GM18511 (cell line): ENCODE measurements around the gene C12orf56.
"Not testable (repeated sequence)": the region's sequence is repeated elsewhere in the genome, so short reads cannot be mapped to it uniquely, and the experiment has no call there.

ENCODE experiments used
- ATAC-seq: cut with Tn5 transposase; IDR thresholded peaks from one replicate; pipeline ENCODE4 v1.9.1; 2021; ENCODE audit warnings: mild to moderate bottlenecking, moderate library complexity; ENCODE audit not compliant: unreplicated experiment

The C12orf56 gene

DNA sequence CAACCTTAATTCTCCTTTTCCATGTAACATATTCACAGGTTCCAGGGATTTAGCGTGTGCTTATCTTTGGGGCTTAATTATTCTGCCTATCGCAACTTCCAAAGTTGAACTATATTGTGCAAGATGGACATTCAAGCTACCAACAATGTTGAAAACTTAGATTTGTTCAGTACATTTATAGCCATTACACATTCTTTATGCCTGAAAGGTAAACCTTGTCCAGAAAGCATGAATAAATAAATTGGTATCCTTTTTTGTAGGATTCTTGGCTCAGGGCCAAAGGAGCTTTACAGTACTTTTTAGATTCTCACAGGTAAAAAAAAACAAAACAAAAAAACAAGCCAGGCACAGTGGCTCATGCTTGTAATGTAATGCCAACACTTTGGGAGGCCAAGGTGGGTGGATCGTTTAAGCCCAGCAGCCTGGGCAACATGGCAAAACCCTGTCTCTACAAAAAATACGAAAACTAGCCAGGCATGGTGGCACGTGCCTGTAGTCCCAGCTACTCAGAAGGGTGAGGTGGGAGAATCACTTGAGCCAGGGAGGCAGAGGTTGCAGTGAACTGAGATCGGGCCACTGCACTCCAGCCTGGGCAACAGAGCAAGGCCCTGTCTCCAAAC is 3.3 kb downstream of the C12orf56 start:
- ATAC-seq = no peak

DNA sequence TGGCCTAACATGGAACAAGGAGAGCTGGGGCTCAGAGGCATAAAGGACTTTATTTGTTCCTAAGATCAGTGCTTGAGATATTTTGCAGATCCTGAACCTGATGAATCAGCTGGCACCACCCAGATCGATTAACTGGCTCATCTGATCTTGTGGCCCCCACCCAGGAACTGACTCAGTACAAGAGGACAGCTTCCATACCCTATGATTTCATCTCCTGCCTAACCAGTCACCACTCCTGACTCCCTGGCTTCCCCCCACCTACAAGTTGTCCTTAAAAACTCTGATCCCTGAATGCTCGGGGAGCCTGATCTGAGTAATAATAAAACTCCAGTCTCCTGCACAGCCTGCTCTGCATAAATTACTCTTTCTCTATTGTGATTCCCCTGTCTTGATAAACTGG is 5.1 kb downstream of the C12orf56 start:
- no peak for ATAC-seq

DNA sequence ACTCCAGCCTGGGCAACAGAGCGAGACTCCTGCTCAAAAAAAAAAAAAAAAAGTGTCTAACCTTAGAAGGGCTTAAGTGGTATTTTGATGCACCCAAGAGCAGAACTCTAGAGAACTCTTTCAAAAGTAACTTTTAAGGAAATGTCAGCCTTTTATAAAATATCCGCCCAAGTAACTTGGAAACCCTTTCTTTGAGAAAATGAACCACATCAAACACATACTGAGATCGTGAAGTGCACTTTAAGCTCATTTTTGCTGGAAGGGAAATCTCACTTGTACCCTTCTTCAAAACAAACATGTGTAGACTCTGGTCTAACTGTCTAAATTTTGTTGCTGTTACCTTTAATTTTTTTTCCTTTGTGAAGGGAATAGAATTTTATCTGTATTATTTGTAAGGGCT is 5.5 kb downstream of the C12orf56 start:
- no peak for ATAC-seq

DNA sequence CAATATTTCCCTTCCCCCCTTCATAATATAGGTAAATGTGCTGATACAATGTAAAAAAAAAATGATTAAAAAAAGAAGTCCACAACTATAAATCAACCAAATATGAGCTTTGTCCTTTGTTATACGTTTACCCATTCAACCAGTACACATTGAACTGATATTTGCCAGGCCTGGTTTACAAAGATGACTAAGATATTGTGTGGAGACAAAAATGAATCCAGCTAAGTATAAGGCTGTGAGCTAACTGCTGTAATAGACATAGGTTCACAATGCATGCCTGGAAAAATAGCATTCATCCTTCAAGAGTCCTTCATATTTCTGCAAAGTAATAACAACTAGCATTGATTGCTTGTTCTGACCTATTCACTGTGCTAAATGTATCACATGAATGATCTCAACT is 6.9 kb downstream of the C12orf56 start:
- no peak for ATAC-seq

DNA sequence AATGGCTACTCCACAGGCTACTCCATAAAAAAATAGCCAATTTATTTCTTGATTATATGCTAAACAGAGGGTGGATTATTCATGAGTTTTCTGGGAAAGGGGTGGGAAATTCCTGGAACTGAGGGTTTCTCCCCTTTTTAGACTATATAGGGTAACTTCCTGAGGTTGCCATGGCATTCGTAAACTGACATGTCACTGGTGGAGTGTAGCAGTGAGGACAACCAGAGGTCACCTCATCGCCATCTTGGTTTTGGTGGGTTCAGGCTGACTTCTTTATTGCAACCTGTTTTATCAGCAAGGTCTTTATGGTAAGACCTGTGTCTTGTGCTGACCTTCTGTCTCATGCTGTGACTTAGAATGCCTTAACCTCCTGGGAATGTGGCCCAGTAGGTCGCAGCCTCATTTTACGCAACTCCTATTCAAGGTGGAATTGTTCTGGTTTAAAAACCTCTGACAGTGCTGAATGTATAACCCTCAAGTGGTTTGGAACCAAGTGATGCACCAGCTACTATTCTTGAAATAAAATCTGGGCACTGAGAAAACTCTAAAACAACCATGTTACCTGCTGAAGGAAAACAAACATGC is 27.7 kb downstream of the C12orf56 start:
- ATAC-seq = no peak

DNA sequence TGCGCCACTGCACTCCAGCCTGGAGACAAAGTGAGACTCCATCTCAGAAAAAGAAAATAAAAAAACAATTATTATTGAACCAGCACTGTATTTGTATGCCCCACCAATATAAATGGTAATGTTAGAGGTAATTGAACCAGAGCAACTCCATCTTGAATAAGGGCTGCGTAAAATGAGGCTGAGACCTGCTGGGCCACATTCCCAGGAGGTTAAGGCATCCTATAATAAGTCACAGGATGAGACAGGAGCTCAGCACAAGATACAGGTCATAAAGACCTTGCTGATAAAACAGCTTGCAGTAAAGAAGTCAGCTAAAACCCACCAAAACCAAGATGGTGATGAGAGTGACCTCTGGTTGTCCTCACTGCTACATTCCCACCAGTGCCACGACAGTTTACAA is 29.4 kb downstream of the C12orf56 start:
- not testable (repeated sequence) for ATAC-seq

DNA sequence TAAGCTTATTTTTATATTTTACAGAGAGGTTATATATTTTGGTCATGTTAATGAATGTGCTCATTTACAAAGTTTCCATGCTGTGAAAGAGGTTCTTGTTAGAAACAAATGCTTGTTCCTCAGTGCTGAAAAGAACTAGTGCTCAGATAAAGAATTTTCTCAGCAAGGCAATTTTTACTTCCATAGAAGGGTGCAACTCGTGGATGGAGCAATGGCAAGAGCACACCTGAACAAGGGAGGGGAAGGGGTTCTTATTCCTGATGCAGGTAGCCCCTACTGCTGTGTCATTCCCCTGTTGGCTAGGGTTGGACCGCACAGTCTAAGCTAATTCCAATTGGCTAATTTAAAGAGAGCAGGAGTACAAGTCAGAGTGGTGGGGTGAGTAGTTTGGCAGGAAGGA is 34.3 kb downstream of the C12orf56 start:
- not testable (repeated sequence) for ATAC-seq

DNA sequence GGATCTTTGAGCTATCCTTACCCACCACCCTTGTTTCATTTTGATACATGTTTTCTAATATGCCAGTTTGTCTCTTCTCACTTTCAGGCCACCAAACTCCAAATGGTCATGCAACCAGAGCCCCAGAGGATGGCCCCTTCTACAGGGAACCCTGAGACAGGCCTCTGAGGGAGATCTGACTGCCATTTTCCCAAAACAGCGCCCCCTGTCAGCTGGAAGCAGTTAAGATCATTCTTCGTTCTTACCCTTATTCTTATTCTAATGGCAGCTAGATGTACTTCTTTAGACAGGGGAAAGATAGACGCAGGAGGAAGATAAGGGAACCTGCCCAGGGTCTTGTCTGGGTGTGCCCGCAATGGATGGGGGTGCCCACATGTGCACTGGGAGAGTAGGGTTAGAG is 38.4 kb downstream of the C12orf56 start:
- ATAC-seq = no peak

DNA sequence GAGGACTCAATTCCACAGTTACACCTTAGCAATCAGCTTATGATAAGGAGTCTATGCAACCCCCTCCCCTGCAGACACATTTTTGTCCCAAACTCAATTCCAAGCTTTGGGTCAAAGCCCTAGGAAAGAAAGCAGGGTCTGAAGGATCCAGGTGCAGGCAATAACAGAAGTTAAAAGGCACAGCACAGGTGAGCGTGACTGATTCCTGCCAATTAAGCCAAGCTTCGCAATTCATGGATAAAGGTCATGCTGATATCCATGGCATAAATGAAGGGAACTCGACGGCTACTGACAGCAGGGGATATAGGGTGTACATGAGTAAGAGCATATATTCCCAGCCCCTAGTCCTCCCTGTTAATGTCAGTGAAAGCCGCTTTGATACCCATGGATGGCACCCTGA is 39.3 kb downstream of the C12orf56 start:
- ATAC-seq = no peak

DNA sequence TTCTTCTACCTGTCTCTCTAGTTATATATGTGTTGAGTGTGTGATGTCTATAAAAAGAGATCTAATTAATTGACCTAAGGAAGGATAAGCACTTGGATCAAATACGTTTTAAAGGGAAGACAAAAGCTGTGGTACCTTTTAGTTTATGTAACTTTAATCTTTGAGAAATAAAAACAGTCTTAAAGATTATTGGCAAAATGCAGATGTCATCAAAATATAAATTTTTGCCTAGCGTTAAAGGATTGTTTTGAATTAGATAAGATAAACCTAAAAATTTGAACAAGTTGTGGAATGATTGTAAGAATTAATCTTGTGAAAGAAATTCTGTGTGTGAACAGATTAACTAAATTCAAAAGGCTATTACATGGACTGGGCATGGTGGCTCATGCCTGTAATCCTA is 42.9 kb downstream of the C12orf56 start:
- no peak for ATAC-seq

DNA sequence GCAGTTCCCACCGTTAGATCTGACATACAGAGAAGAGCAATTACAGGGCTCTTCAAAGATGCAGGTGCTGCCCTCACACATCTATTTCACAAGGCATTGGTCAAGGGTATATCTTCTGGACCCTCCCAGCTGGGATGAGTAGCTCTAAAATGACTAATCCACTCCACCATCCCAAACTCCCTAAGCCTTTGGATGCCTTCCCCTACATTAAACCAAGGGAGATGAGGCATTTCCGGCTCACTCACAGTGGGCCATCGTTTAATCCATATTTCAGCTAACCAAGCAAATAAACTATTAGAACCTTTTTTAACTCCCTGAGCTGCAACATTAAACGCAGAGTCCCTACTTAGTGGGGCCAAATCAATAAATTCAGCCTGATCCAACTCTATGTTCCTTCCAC is 45.9 kb downstream of the C12orf56 start:
- not testable (repeated sequence) for ATAC-seq

DNA sequence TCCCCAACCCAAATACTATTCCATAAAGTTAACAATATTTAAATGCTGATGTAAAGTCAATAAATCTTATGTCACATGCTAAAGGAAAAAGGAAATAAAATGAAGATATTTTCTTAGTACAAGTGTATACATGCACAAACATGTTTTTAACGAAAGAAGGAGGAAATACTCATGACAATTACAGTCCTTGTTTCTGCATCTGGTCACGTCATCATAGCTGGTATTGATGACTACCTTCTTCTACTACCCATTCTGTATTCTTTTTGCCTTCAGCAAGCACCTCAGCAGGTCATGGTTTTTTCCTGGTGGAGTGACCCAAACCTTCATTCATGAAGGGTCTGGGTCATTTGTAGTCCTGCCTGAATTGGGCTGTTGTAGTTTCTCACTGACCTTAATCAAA is 50.0 kb downstream of the C12orf56 start:
- not testable (repeated sequence) for ATAC-seq

DNA sequence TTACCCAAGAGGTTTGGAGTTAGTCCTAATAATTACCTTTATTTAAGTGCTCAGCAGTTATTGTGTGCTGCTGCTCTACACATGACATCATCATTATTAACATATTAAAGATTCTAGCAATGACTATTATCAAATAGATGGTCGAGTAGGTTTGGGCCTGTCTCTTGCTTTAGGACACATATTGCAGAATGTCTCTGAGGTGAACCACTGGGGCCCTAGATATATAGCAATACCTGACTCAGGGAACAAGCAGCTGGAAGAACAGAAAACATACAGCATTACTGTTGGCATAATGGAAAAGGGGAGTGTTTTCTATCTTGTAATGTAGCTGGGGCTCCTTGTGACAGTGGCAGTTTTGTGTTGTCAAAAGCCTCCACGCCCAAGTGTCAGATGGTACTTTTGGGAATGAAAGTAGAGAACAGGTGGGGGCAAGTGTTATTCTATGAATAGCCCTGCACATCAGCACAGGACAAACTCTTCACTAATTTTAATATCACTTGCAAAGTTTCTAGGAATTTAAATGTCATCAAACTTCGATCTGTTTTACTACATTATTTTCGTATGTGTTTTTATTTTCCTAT is 54.6 kb downstream of the C12orf56 start:
- no peak for ATAC-seq

DNA sequence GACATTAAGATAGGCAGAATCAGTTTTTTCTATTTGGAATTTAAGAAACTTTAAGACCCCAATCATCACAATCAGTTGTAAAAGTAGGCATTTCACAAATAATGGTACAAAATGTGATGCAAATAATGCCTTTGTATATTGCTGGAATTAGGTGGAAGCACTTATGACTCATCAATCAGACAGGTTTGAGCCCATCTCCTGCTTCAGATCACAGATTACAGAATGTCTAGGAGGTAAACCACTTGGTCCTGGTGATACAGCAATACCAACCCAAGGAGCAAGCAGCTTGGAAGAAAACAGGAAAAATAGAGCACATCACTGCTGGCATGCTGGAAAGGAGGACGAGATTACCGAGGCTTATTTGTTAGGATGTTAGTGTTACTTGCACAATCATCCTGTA is 57.6 kb downstream of the C12orf56 start:
- ATAC-seq = no peak

DNA sequence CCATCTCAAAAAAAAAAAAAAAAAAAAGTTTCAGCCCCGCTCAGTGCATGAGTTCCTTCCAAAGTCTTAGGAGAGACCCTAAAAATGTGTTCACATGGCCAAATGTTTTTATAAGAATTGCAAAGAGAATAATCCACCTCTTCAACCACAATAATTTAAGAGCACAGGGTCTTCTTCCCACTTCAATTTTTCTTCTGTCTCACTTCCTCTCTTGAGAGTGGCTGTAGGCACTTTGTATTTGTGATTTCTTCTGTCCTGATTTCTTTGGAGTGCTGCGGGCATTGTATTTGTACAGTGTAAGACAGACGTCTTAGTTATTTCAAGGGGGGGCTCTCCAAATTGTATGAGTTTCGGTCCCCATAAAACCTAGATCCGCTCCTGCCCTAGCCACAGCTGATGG is 58.3 kb downstream of the C12orf56 start:
- ATAC-seq = no peak

DNA sequence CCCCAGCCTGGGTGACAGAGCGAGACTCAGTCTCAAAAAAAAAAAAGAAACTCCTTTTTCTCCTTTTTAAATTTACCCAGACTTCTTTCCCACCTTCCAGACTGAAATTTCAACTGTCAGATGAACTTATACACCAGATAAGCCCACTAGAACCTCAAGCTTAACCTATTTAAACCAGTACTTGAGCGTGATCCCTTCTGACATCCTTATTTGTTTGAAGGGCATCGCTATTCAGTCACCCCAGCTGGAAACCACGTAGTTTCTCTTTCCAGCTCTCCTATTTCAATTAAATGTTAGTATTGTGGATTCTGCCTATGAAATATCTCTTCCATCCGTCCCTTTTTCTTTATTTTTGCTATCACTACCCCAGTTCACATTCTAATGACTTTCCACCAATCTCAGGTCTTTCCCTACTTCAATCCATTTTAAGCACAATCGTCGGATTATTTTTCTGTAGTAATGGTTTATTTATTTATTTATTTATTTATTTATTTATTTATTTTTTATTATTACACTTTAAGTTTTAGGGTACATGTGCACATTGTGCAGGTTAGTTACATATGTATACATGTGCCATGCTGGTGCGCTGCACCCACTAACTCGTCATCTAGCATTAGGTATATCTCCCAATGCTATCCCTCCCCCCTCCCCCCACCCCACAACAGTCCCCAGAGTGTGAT is 61.4 kb downstream of the C12orf56 start:
- not testable (repeated sequence) for ATAC-seq

DNA sequence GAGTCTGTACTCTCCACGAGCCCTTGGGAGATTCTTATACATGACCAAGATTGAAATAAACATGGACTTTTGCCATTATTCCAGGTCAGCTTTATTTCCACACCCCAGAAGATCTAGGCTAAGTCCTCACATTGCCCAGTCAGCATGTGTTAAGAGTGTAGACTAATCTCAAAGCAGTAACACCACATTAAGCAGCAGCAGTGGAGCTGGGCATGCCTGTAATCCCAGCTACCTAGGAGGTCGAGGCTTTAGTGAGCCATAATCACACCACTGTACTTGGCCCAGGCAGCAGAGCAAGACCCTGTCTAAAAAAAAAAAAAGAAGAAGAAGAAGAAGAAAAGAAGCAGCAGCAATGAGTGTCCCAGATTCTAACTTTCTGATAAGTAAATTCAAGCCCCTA is 65.5 kb downstream of the C12orf56 start:
- ATAC-seq = no peak

DNA sequence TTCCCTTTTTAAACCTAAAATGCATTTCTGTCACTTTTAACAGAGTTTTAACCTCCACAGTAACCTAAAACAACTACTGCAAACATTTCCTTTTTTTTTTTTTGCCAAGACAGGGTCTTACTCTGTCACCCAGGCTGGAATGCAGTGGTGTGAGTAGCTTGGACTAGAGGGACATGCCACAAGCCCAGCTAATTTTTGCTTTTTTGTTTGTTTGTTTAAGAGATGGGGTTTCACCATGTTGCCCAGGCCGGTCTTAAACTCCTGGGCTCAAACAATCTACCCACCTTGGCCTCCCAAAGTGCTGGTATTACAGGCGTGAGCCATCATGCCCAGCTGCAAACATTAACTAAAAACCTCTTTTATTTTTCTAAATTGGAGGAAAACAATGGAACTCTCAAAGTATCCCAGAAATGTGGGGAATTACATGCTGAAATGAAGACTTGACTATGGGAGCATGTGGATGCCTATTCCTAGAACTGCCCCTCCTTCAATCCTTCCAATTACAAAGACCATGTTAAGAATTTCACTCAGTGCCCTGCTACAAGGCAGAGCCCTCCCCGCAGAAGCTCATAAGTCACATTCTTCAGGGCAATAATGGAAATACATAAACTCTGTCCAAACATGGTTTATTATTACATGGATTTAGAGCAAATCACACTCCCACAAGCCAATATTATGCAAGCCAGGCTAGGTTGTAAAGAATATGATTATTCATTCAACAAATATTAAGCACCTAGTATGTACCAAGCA is 66.9 kb downstream of the C12orf56 start:
- no peak for ATAC-seq

DNA sequence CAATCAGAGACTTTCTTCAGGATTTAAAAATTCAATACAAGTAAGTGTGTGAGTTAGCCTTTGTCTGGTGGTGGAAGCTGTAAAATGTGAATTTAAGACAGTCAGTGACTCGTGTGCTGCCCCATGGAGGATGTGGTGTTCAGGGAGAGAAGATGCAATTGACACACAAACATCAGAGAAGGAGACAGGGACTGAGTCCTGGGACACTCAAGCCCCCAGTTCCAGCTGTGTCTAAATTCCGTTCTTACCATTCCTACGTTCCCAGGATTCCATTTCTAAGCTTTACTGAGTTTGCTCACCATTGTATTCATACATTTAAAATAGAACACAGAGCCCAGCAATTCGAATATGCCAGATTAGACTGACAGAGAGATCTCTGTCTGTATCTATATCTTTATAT is 67.6 kb downstream of the C12orf56 start:
- no peak for ATAC-seq

DNA sequence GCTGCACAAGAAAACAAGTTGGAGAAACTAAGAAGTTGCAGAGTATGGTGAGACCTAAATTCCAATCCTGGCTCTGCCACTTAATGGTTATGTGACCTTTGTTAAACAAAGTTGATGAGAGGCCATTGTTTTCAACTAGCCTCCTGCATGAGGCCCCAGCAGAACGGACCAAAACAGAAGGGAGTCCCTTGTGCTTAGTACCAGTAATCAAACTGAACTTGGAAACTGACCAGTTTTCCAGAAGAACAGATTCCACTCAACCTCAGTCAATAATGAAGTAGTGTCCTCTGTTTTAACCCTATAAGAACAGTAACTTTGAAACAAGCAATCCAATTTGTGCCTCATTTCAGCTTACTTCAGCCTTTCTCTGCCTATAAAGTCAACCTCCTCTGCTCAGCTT is 69.9 kb downstream of the C12orf56 start:
- no peak for ATAC-seq

DNA sequence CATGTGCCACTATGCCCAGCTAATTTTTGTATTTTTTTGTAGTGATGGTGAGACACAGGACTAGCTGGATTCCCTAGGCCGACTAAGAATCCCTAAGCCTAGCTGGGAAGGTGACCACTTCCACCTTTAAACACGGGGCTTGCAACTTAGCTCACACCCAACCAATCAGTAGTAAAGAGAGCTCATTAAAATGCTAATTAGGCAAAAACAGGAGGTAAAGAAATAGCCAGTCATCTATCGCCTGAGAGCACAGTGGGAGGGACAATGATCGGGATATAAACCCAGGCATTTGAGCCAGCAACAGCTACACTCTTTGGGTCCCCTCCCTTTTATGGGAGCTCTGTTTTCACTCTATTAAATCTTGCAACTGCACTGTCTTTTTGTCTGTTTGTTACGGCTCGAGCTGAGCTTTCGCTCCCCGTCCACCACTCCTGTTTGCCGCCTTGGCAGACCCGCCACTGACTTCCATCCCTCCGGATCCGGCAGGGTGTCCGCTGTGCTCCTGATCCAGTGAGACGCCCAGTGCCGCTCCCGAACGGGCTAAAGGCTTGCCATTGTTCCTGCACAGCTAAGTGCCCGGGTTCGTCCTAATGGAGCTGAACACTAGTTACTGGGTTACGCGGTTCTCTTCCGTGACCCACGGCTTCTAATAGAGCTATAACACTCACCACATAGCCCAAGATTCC is 70.9 kb downstream of the C12orf56 start:
- not testable (repeated sequence) for ATAC-seq
